ENCODE data around the gene PNMA3.
A peak's percentile ranks its signal among the peaks of the same experiment; 100 is the strongest.

The PNMA3 gene

GRCh38 chrX:153032397-153033118, 23.7 kb upstream of the PNMA3 start:
- peak; percentile 63 for TF ChIP-seq CTCF (IDR thresholded peaks at IDR 0.05; ENCODE audit: insufficient read depth, low read depth, low read length, missing control alignments)
- DNase-seq (ENCODE audit: low read depth), result peak; percentile 14
- H3K4me3 ChIP-seq (ENCODE audit: low read length), result peak overlapping the region; percentile 21

GRCh38 chrX:153049093-153049492, 7.2 kb upstream of the PNMA3 start:
- H3K4me3 ChIP-seq (ENCODE audit: low read length), result no peak overlapping the region
- DNase-seq (ENCODE audit: low read depth), result no peak
- no peak for TF ChIP-seq CTCF (IDR thresholded peaks at IDR 0.05; ENCODE audit: insufficient read depth, low read depth, low read length, missing control alignments)

GRCh38 chrX:153052534-153052933, 3.7 kb upstream of the PNMA3 start:
- DNase-seq (ENCODE audit: low read depth), result no peak
- no peak overlapping the region for H3K4me3 ChIP-seq (ENCODE audit: low read length)
- no peak for TF ChIP-seq CTCF (IDR thresholded peaks at IDR 0.05; ENCODE audit: insufficient read depth, low read depth, low read length, missing control alignments)

- no peak for TF ChIP-seq CTCF (IDR thresholded peaks at IDR 0.05; ENCODE audit: insufficient read depth, low read depth, low read length, missing control alignments)
- no peak overlapping the region for H3K4me3 ChIP-seq (ENCODE audit: low read length)
- no peak for DNase-seq (ENCODE audit: low read depth)
Measured at GRCh38 chrX:153057281-153057680, 1.0 kb downstream of the PNMA3 start.

- no peak for TF ChIP-seq CTCF (IDR thresholded peaks at IDR 0.05; ENCODE audit: insufficient read depth, low read depth, low read length, missing control alignments)
- no peak for DNase-seq (ENCODE audit: low read depth)
- no peak overlapping the region for H3K4me3 ChIP-seq (ENCODE audit: low read length)
Measured at GRCh38 chrX:153059191-153060094, 3.2 kb downstream of the PNMA3 start.

GRCh38 chrX:153060095-153060445, 3.8 kb downstream of the PNMA3 start:
- TF ChIP-seq CTCF (IDR thresholded peaks at IDR 0.05; ENCODE audit: insufficient read depth, low read depth, low read length, missing control alignments), result no peak
- H3K4me3 ChIP-seq (ENCODE audit: low read length), result no peak overlapping the region
- no peak for DNase-seq (ENCODE audit: low read depth)

Measured in epithelial cell of esophagus (primary cell).